GM19043 (cell line): Measurements from ENCODE around the gene FAF1.

Source experiments
- ATAC-seq: cut with Tn5 transposase; IDR thresholded peaks from one replicate; pipeline ENCODE4 v1.9.1; 2021; ENCODE audit warnings: low read depth; ENCODE audit not compliant: unreplicated experiment

Gene FAF1

DNA sequence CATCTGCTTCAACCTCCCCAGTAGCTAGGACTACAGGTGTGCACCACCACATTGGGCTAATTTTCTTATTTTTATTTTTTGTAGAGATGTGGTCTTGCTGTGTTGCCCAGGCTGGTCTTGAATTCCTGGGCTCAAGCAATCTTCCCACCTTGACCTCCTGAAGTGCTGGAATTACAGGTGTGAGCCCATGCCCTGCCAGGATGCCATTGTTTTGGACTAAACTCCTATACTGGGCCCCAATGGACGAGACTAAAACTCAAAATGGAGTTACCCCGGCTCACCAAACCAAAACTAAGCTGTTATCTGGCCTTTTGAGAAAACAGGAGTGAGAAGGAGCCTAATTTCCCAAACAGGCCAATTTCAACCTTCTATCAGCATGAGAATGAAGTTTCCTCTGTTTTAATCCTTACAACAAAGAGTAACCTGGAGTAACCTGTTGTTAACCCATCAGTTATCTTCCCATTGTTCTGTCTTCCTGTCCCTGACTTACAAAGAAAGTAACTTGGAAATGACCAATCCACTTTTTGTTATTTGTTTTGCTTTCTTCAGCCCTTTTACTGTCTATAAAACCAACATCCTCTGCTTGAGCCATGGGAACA, 566.4 kb downstream of the FAF1 start:
- no peak for ATAC-seq
